Right lobe of liver (tissue), 6 donors: ENCODE results near the gene WRNIP1. TPM values are rescaled to one million over a fixed set of nuclear protein-coding genes. Genes with fewer than 3 reads are reported as not detected.

ENCODE experiments used
- ATAC-seq, 4 donors: fragments of 200-7000 bp; cut with Tn5 transposase; one replicate each; pipeline ENCODE4 v1.9.1; 2020; ENCODE audit warnings: mild to moderate bottlenecking in 4 of 4, moderate library complexity in 4 of 4
- DNase-seq, 3 donors: peaks; one replicate each; pipeline ENCODE4 v3.0.0-alpha.2; 2020
- H3K27ac ChIP-seq, 3 donors: fragments of 200-600 bp; one replicate each; pipeline ENCODE4 v1.8.0; 2022
- H3K27me3 ChIP-seq, 2 donors: fragments of 200-600 bp; one replicate each; pipeline ENCODE4 v1.8.0; 2022
- H3K36me3 ChIP-seq, 4 donors: fragments of 200-600 bp; sonication (generic) in 1 of 4; one replicate each; pipeline versions ENCODE4 v1.5.1 to v1.8.0; 2017 to 2022; ENCODE audit warnings: control low read depth in 1 of 4
- H3K4me1 ChIP-seq, 4 donors: fragments of 200-600 bp; sonication (generic) in 1 of 4; one replicate each; pipeline versions ENCODE4 v1.5.1 to v1.8.0; 2017 to 2022; ENCODE audit warnings: control low read depth in 1 of 4
- H3K4me3 ChIP-seq, 3 donors: fragments of 200-600 bp; one replicate each; pipeline ENCODE4 v1.8.0; 2022
- H3K9me3 ChIP-seq, 4 donors: fragments of 200-600 bp; sonication (generic) in 1 of 4; one replicate each; pipeline versions ENCODE4 v1.5.1 to v1.8.0; 2017 to 2022; ENCODE audit warnings: control low read depth in 1 of 4
- intact Hi-C, 2 donors: fragments of 100-400 bp; cut with DNase I; formaldehyde crosslinking; loops; one replicate each; pipeline versions ENCODE4 v1.11.2 to v1.14.1; 2022
- total RNA-seq, 6 experiments: library from RNA; depleted of rRNA in 2 of 6; stranded (reverse); fragments of >200 nt in 2 of 6; fragmentation: NEBNext Ultra II Directional in 3 of 6; extraction: Animal tissue kit (Norgen Biotek cat#: 25700) in 3 of 6; gene quantifications; one replicate each; pipeline versions ENCODE4 v1.1.0 to v1.2.4, GENCODE V29; 2016 to 2023
- TF ChIP-seq, protein P1 (sequence below), 4 donors: fragments of 200-600 bp in 3 of 4; fragments of 450-650 bp in 1 of 4; IDR thresholded peaks; one replicate each; pipeline versions ENCODE4 v1.5.1 to v1.8.0; 2016 to 2022; ENCODE audit warnings: antibody characterized with exemption in 4 of 4, mild to moderate bottlenecking in 2 of 4
- donor health status: DM: no; HTN: yes; CAD: no.
- donor health status: DM: no; HTN: no; CAD: no.
- donor health status: DM: no; HTN: no; CAD: no.
- donor health status: DM: no; HTN: yes; CAD: no.
- donor health status: DM: no; HTN: yes; CAD: no.

Gene WRNIP1
- total RNA-seq, 6 experiments from 2014 or later: 15.8 to 36.8 (median 20.7) TPM

DNA sequence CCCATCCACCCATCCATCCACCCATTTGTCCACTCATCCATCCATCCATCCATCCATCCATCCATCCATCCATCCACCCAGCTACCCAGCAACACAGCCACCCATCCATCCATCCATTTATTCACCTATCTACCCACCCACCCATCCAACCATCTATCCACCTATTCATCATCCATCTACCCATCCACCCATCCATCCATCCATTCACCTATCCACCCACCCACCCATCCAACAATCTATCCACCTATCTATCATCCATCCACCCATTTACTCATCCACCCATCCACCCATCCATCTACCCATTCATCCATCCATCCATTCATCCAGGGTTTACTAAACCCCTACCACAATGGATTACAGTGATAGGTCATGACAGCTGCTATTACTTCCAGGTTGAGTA, 69.1 kb downstream of the WRNIP1 start:
- H3K4me1 ChIP-seq: peaks cover 0 to 3% (median 0%) of the 10 kb centered on the region in 4 donors
- intact Hi-C loops: no loop called here
- TF ChIP-seq, protein P1, sequence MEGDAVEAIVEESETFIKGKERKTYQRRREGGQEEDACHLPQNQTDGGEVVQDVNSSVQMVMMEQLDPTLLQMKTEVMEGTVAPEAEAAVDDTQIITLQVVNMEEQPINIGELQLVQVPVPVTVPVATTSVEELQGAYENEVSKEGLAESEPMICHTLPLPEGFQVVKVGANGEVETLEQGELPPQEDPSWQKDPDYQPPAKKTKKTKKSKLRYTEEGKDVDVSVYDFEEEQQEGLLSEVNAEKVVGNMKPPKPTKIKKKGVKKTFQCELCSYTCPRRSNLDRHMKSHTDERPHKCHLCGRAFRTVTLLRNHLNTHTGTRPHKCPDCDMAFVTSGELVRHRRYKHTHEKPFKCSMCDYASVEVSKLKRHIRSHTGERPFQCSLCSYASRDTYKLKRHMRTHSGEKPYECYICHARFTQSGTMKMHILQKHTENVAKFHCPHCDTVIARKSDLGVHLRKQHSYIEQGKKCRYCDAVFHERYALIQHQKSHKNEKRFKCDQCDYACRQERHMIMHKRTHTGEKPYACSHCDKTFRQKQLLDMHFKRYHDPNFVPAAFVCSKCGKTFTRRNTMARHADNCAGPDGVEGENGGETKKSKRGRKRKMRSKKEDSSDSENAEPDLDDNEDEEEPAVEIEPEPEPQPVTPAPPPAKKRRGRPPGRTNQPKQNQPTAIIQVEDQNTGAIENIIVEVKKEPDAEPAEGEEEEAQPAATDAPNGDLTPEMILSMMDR (IDR thresholded peaks at IDR 0.05): no peak
- ATAC-seq: no peak
- peaks cover 6 to 42% (median 18%) of the 10 kb centered on the region in 4 donors for H3K36me3 ChIP-seq
- no peak overlapping the region for H3K4me3 ChIP-seq
- no peaks in the 10 kb centered on the region for H3K27me3 ChIP-seq
- no peak for DNase-seq
- no peak overlapping the region for H3K27ac ChIP-seq
- no peaks in the 10 kb centered on the region for H3K9me3 ChIP-seq

Other genes with a start within 250 kb of the WRNIP1 start
- under 1 TPM in 5 of 6 experiments, not detected in 1; 0.22 to 0.46 (median 0.27) TPM for gene MYLK4, start 14.5 kb upstream of the WRNIP1 start, total RNA-seq
- gene SERPINB1, start 76.5 kb downstream of the WRNIP1 start, total RNA-seq: 10 to 100 TPM in 5 of 6 experiments, 1 to 10 TPM in 1; 7.2 to 44.6 (median 25.2) TPM
- gene SERPINB9, start 137.9 kb downstream of the WRNIP1 start, total RNA-seq: 10 to 100 TPM in 1 of 6 experiments, 1 to 10 TPM in 5; 1.8 to 19.0 (median 4.6) TPM
- 10 to 100 TPM; 27.0 to 48.5 (median 38.7) TPM for gene SERPINB6, start 206.2 kb downstream of the WRNIP1 start, total RNA-seq
- 10 to 100 TPM; 44.5 to 74.2 (median 67.3) TPM for gene NQO2, start 234.5 kb downstream of the WRNIP1 start, total RNA-seq